ENCODE results near the gene BMP8B.

DNA sequence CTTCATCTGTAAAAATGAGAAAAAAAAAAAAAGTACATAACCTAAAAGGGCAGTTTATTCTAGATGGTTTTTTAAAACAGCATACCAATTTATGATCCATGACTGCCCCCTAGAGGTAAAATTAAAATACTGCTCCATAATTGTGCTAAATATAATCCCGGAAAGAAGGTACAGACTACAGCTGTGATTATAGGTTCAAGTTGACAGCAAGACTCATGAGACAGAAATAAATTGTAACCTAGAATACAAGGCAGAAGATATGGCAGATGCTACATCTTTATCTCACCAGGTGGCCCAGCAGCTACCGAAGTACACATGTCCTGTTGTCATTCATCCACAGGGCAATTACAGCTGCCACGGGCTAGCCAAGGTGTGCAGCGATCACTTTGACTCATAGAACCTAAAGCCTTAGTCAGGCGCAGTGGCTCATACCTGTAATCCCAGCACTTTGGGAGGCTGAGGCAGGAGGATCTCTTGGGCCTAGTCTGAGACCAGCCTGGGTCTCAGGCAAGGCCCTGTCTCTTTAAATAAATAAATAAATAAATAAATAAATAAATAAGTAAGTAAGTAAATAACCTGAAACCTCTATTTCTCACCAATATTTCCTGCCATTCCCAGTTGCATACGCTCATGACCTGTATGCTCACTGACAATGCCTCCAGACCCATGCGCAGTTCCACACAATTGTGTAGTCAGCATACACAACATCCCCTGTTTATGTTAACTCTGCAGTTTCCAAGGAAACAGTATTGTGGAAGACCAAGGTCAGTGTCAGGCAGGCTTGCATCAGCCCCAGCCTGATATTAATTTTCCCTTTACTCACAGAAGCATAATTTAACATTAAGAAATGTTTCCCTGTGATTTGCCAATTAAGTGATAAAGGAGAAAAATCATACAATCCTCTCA, 68.3 kb downstream of the BMP8B start:
- TF ChIP-seq, protein P1, sequence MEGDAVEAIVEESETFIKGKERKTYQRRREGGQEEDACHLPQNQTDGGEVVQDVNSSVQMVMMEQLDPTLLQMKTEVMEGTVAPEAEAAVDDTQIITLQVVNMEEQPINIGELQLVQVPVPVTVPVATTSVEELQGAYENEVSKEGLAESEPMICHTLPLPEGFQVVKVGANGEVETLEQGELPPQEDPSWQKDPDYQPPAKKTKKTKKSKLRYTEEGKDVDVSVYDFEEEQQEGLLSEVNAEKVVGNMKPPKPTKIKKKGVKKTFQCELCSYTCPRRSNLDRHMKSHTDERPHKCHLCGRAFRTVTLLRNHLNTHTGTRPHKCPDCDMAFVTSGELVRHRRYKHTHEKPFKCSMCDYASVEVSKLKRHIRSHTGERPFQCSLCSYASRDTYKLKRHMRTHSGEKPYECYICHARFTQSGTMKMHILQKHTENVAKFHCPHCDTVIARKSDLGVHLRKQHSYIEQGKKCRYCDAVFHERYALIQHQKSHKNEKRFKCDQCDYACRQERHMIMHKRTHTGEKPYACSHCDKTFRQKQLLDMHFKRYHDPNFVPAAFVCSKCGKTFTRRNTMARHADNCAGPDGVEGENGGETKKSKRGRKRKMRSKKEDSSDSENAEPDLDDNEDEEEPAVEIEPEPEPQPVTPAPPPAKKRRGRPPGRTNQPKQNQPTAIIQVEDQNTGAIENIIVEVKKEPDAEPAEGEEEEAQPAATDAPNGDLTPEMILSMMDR (IDR thresholded peaks at IDR 0.05; ENCODE audit: poor library complexity) = peak; percentile 71
- TF ChIP-seq EZH2 (IDR thresholded peaks at IDR 0.05; ENCODE audit: borderline replicate concordance) (no peak), EZH2phosphoT487 (IDR thresholded peaks at IDR 0.05; ENCODE audit: low read depth, severe bottlenecking, unreplicated experiment) (no peak)

All from hepatocyte (in vitro differentiated cells).